Epithelial cell of proximal tubule (primary cell): ENCODE measurements around the gene HID1. TPM values are rescaled to one million over a fixed set of nuclear protein-coding genes. Genes with fewer than 3 reads are reported as not detected.

ENCODE experiments used
- DNase-seq: peaks from one replicate; pipeline ENCODE4 v3.0.0-alpha.2; 2011; ENCODE audit warnings: low read depth
- H3K4me3 ChIP-seq: 2 replicates; pipeline ENCODE4 v1.5.1; 2011; ENCODE audit warnings: low read depth, mild to moderate bottlenecking, low read length
- total RNA-seq: library from RNA; depleted of rRNA; stranded (reverse); fragments of >200 nt; gene quantifications from 2 replicates; pipeline ENCODE4 v1.2.3, GENCODE V29; 2015
- TF ChIP-seq, protein P1 (sequence below): conservative IDR thresholded peaks from 2 replicates; pipeline ENCODE4 v1.5.1; 2012; ENCODE audit warnings: low read depth, mild to moderate bottlenecking, low read length

Gene HID1, protein sequence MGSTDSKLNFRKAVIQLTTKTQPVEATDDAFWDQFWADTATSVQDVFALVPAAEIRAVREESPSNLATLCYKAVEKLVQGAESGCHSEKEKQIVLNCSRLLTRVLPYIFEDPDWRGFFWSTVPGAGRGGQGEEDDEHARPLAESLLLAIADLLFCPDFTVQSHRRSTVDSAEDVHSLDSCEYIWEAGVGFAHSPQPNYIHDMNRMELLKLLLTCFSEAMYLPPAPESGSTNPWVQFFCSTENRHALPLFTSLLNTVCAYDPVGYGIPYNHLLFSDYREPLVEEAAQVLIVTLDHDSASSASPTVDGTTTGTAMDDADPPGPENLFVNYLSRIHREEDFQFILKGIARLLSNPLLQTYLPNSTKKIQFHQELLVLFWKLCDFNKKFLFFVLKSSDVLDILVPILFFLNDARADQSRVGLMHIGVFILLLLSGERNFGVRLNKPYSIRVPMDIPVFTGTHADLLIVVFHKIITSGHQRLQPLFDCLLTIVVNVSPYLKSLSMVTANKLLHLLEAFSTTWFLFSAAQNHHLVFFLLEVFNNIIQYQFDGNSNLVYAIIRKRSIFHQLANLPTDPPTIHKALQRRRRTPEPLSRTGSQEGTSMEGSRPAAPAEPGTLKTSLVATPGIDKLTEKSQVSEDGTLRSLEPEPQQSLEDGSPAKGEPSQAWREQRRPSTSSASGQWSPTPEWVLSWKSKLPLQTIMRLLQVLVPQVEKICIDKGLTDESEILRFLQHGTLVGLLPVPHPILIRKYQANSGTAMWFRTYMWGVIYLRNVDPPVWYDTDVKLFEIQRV
- 9.0 and 19.1 TPM in 2 replicates for total RNA-seq

DNA sequence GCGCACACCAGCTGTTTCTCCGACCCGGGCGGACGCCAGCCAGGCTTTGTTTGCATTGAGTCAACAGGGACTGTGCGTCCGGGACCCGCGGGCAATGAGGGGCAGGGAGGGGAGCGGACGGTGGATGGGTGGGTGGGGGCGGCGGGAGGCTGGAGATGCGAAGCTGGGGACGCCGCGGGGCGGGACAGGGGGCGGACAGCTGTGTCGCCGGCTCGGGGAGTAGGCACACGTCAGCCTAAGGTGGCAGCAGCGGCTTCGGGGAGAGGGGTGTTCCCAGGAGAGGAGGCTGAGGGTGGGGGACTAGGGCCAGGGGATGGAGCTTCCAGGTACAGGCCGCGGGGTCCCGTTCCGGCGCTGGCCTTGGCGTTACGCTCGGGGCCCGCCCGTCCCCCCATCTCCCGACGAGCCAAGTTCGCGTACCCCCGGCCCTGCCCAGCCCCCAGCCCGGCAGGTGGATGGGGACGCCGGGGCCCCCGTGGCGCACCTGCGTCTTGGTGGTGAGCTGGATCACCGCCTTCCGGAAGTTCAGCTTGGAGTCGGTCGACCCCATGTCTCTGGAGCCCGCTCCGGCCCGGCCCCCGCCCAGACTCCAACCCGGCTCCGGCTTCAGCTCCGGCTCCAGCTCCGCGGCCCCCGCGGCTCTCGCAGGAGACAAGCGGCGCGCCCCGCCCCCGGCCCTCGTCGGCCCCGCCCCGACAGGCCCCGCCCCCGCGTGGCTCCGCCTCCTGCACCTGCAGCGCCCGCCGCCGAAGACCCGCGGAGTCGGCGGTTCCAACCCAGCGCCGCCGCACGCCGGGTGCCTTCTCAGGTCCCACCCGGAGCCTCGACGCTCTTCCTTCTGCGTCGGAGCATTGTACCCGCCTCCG, at the start of gene HID1:
Gene HID1, minus strand, starts transcription at position 653 of the 866 bp plus-strand sequence. Its CDS starts 103 bp downstream, at position 550.
- TF ChIP-seq, protein P1, sequence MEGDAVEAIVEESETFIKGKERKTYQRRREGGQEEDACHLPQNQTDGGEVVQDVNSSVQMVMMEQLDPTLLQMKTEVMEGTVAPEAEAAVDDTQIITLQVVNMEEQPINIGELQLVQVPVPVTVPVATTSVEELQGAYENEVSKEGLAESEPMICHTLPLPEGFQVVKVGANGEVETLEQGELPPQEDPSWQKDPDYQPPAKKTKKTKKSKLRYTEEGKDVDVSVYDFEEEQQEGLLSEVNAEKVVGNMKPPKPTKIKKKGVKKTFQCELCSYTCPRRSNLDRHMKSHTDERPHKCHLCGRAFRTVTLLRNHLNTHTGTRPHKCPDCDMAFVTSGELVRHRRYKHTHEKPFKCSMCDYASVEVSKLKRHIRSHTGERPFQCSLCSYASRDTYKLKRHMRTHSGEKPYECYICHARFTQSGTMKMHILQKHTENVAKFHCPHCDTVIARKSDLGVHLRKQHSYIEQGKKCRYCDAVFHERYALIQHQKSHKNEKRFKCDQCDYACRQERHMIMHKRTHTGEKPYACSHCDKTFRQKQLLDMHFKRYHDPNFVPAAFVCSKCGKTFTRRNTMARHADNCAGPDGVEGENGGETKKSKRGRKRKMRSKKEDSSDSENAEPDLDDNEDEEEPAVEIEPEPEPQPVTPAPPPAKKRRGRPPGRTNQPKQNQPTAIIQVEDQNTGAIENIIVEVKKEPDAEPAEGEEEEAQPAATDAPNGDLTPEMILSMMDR: no peak
- H3K4me3 ChIP-seq: peak within 1 kb of the TSS; percentile 59
- DNase-seq: no peak

DNA sequence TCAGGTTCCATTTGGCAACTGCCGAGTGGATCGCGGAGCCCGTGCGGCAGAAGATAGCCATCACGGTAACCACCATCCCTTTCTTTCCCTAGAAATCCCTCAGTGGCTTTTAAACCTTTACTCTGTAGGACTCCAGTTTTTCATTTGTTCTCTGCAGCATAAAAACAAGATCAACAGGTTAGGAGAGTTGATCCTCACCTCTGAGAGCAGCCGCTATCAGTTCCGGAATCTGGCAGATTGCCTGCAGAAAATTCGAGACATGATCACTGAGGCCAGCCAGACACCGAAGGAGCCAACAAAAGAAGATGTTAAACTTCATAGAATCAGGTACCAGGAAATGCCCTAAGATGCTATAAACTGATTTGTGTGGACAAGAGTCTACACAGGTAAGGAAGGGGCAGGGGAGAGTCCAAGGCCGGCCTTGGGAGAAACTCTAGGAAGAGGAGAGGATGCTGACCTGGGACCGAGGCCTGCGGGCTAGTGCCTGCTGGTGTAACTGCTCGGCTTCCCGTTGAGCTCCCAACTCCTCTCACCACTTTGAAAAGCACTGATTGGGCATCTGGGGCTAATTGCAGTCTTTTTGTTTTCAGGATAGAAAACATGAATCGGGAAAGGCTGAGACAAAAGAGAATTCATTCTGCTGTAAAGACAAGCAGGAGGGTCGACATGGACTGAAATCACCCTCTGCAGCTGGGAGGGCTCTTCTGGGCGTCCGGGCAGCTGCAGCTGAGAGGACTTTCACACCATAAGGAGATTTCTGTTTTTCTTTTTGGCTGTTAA, 48.0 kb upstream of the HID1 start:
- TF ChIP-seq, protein P1: no peak
- no peak overlapping the region for H3K4me3 ChIP-seq
- no peak for DNase-seq

DNA sequence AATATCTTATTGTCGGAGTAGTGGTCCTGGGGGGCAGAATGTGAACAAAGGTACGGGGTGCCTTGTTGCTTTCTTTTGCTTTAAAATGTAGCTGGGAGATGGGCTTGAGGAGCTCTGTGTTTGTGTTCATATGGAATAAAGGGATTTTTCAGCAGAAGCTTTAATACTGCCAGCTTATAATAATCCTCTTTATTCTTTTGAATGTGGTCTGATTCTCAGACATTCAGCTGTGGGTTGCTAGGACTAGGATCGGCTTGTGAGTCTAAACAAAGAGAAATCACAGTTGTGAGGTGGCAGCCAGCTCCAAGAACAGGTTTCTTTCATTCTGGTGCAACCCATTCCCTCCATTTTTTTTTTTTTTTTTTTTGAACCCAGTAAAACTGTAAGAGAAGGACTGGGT, 47.2 kb upstream of the HID1 start:
- TF ChIP-seq, protein P1: no peak

DNA sequence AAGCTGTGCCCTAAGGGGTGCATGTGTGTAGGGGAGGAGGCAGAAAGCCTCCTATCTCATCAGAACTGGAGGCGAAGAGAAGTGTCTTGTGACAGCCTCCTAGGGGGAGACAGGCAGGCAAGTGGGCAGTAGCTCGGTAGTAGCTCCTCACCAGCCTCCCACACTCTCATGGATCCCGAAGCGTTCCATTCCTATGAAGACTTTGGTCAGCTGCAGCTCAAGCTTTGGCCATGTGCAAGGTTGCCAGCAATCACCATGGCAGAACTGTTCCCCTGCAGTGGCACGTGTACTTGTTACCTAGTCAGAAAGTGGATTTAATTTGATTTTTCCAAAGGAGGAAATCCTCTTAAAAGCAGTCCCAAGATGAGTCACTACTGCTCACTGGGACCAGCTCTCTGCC, 46.6 kb upstream of the HID1 start:
- no peak for DNase-seq
- H3K4me3 ChIP-seq: no peak overlapping the region
- TF ChIP-seq, protein P1: no peak

More for the DNA sequence above, 47.2 kb upstream of the HID1 start:
- no peak for DNase-seq
- H3K4me3 ChIP-seq: no peak overlapping the region

DNA sequence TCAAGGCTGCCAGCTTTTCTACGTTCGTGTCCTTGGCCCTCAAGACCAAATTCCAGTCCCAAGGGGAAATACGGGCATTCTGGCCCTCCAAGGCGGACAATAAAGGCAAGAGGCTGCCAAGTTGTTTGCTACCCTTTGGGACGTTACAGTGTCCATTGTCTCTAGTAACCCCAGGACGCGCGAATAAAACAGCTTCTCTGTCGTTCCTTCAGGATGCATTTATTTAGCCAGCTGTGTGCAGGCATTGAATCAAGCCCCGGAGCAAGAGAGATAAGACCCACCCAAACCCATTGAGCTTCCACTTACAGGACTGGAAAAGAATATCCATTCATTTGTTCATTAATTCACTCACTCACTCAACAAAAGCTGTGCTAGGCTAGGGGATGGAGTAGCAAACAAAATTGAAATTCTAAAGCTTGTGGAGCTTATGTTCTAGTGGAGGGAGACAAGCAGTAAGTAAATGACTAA, 40.6 kb upstream of the HID1 start:
- no peak for DNase-seq
- peak overlapping the region; percentile 78 for H3K4me3 ChIP-seq
- TF ChIP-seq, protein P1: no peak
